K562 (cell line): ENCODE results near the gene GYG1. TPM values are rescaled to one million over a fixed set of nuclear protein-coding genes. Genes with fewer than 3 reads are reported as not detected.

Experiments used
- ATAC-seq: fragments of 200-7000 bp; cut with Tn5 transposase; 3 replicates; pipeline ENCODE4 v1.9.1; 2020; ENCODE audit warnings: moderate library complexity
- BruUV-seq: library from RNA; stranded (reverse); fragments of 400-500 nt; replicated peaks from 2 replicates; lab custom pipeline; 2021; lab: Mats Ljungman, UMichigan
- CTCF ChIA-PET: fragments of 300-600 bp; formaldehyde crosslinking; extraction: SDS; loops from one replicate; lab custom pipeline; 2021; ENCODE audit warnings: low intra/inter-chr PET ratio; lab: Yijun Ruan, JAX
- POLR2A ChIA-PET: fragments of 300-600, 350-650 bp; sonication (Branson Sonifier 250); formaldehyde crosslinking; extraction: SDS; loops from one replicate; lab custom pipeline; 2021; ENCODE audit warnings: antibody characterized with exemption, inconsistent platforms; lab: Yijun Ruan, JAX
- DNase-seq, 4 experiments: peaks; one replicate each; pipeline versions ENCODE4 v3.0.0 to v3.0.0-alpha.2; 2011 to 2018; ENCODE audit warnings: low spot score in 3 of 4, mixed read lengths in 3 of 4; ENCODE audit errors: extremely low read depth in 1 of 4
- FAIRE-seq: peaks from 2 replicates; lab custom pipeline; 2011; peaks lifted over from hg19 to GRCh38; lab: Jason Lieb, UNC
- H2AFZ ChIP-seq: 2 replicates; pipeline ENCODE4 v1.6.0; 2011; ENCODE audit warnings: low read depth, low read length, control low read depth, inconsistent platforms
- H3K27ac ChIP-seq: fragments of 200-600 bp; 3 replicates; pipeline ENCODE4 v1.8.0; 2011; ENCODE audit warnings: low read depth, mild to moderate bottlenecking, control low read depth, inconsistent platforms, low read length, moderate library complexity, mixed read lengths; ENCODE audit errors: extremely low read depth
- H3K27me3 ChIP-seq, 2 experiments: fragments of 300-600 bp in 1 of 2; 2 replicates in 1 of 2; 3 replicates in 1 of 2; pipeline versions ENCODE4 v1.6.0 to v1.8.0; 2011; ENCODE audit warnings: inconsistent platforms in 2 of 2, low read length in 2 of 2, mild to moderate bottlenecking in 1 of 2, mixed read lengths in 1 of 2, moderate library complexity in 1 of 2; ENCODE audit not compliant: control insufficient read depth in 2 of 2, insufficient read depth in 2 of 2
- H3K36me3 ChIP-seq: fragments of 300-600 bp; 3 replicates; pipeline ENCODE4 v1.8.0; 2011; ENCODE audit warnings: mild to moderate bottlenecking, low read length, inconsistent platforms; ENCODE audit not compliant: control insufficient read depth, insufficient read depth
- H3K4me1 ChIP-seq, 2 experiments: fragments of 200-600 bp in 1 of 2; replicated peaks in 1 of 2; 2 replicates in 1 of 2; 3 replicates in 1 of 2; pipeline versions ENCODE4 v1.5.1 to v1.8.0; 2011; ENCODE audit warnings: inconsistent platforms in 2 of 2, low read length in 2 of 2, mild to moderate bottlenecking in 1 of 2, mixed read lengths in 1 of 2, moderate library complexity in 1 of 2; ENCODE audit not compliant: control insufficient read depth in 2 of 2, insufficient read depth in 2 of 2
- H3K4me2 ChIP-seq: 2 replicates; pipeline ENCODE4 v1.6.1; 2011; ENCODE audit warnings: low read length, control low read depth, inconsistent platforms, mixed read lengths; ENCODE audit not compliant: insufficient read depth
- H3K4me3 ChIP-seq: fragments of 200-600 bp; sonication (generic), shearing (Covaris generic); 2 replicates; pipeline ENCODE4 v1.5.1; 2016; ENCODE audit warnings: control low read depth, inconsistent platforms
- H3K79me2 ChIP-seq: fragments of 200-600 bp; 3 replicates; pipeline ENCODE4 v1.8.0; 2011; ENCODE audit warnings: low read length, inconsistent platforms; ENCODE audit not compliant: control insufficient read depth, insufficient read depth
- H3K9ac ChIP-seq, 2 experiments: 2 replicates each; pipeline versions ENCODE4 v1.6.0 to v1.6.1; 2011; ENCODE audit warnings: low read depth in 2 of 2, low read length in 2 of 2, control low read depth in 1 of 2, inconsistent platforms in 1 of 2, mild to moderate bottlenecking in 1 of 2, mixed read lengths in 1 of 2; ENCODE audit not compliant: insufficient read depth in 1 of 2
- H3K9me1 ChIP-seq: one replicate; pipeline ENCODE4 v1.6.0; 2011; ENCODE audit warnings: inconsistent platforms, mild to moderate bottlenecking, low read length, moderate library complexity; ENCODE audit not compliant: control insufficient read depth, insufficient read depth
- H3K9me3 ChIP-seq: replicated peaks from 2 replicates; pipeline ENCODE4 v1.5.1; 2011; ENCODE audit warnings: low read depth, low read length, inconsistent platforms; ENCODE audit not compliant: control insufficient read depth, insufficient read depth
- H4K20me1 ChIP-seq: replicated peaks from 2 replicates; pipeline ENCODE4 v1.6.1; 2011; ENCODE audit warnings: low read length, inconsistent platforms, mixed read lengths; ENCODE audit not compliant: control insufficient read depth, insufficient read depth
- HNRNPH1 ChIP-seq: fragments of 200-400 bp; formaldehyde crosslinking; optimal IDR thresholded peaks from 2 replicates; pipeline ENCODE3; 2017; ENCODE audit warnings: low read depth, mild to moderate bottlenecking, low read length, moderate library complexity
- RBFOX2 ChIP-seq: fragments of 200-400 bp; formaldehyde crosslinking; IDR thresholded peaks from 2 replicates; pipeline ENCODE4 v1.6.1; 2017; ENCODE audit warnings: low read depth, mild to moderate bottlenecking, low read length, moderate library complexity
- TOE1 ChIP-seq, 2 experiments: fragments of 450-650 bp in 1 of 2; sonication (generic) in 1 of 2; formaldehyde crosslinking in 1 of 2; IDR thresholded peaks; 2 replicates each; pipeline versions ENCODE4 v1.7.1 to v1.8.0; 2016 to 2022; ENCODE audit warnings: borderline replicate concordance in 2 of 2, mild to moderate bottlenecking in 2 of 2, antibody characterized with exemption in 1 of 2, inconsistent platforms in 1 of 2, low read depth in 1 of 2, missing genetic modification reagents in 1 of 2, moderate library complexity in 1 of 2
- ZNF133 ChIP-seq: fragments of 250-450 bp; sonication (Bioruptor Pico); IDR thresholded peaks from 2 replicates; pipeline ENCODE4 v1.4.0; 2020; ENCODE audit warnings: mild to moderate bottlenecking
- WGBS: fragments of 100-300 bp; shearing (Covaris generic); methylation state at CpG from one replicate; pipeline ENCODE4 v1.1.6; 2016; ENCODE audit warnings: low coverage, mixed read lengths; ENCODE audit not compliant: insufficient coverage; ENCODE audit errors: missing lambda C conversion rate; 5-methylcytosine and 5-hydroxymethylcytosine counted together
- in situ Hi-C: fragments of 300-500 bp; cut with MboI; formaldehyde crosslinking; loops from 4 replicates; pipeline ENCODE4 v1.15.0; 2018; ENCODE audit warnings: inconsistent platforms, mixed read lengths
- intact Hi-C: fragments of 100-400 bp; cut with micrococcal nuclease; formaldehyde crosslinking; loops from 2 replicates; pipeline ENCODE4 v1.14.2; 2022
- polyA plus RNA-seq, 8 experiments: library from polyadenylated mRNA; depleted of rRNA in 4 of 8; stranded (reverse) in 5 of 8; unstranded in 3 of 8; fragments of >200 nt; fragmentation: Nextera tagmentation in 2 of 8; fragmentation: Illumina TruSeq in 1 of 8; extraction: Ambion mirVana in 2 of 8; extraction: Trizol in 1 of 8; gene quantifications; 2 replicates each; pipeline versions ENCODE4 v1.2.1 to v1.2.3, GENCODE V29; 2011 to 2014; ENCODE audit warnings: inconsistent platforms in 1 of 8, missing spikeins in 1 of 8
- total RNA-seq, 7 experiments: library from RNA; depleted of rRNA in 6 of 7; stranded (reverse); fragments of >200 nt in 6 of 7; fragmentation: Illumina TruSeq in 2 of 7; extraction: Trizol in 2 of 7; gene quantifications; 2 replicates each; pipeline versions ENCODE4 v1.2.1 to v1.2.3, GENCODE V29; 2011 to 2021; ENCODE audit warnings: low replicate concordance in 1 of 7

GYG1 gene
- total and polyA plus RNA-seq, 9 of the 15 experiments (the other 6 are each of a cell fraction or from before 2014, with no cell fraction given) = 14.6 to 38.4 (median 24.6) TPM

DNA sequence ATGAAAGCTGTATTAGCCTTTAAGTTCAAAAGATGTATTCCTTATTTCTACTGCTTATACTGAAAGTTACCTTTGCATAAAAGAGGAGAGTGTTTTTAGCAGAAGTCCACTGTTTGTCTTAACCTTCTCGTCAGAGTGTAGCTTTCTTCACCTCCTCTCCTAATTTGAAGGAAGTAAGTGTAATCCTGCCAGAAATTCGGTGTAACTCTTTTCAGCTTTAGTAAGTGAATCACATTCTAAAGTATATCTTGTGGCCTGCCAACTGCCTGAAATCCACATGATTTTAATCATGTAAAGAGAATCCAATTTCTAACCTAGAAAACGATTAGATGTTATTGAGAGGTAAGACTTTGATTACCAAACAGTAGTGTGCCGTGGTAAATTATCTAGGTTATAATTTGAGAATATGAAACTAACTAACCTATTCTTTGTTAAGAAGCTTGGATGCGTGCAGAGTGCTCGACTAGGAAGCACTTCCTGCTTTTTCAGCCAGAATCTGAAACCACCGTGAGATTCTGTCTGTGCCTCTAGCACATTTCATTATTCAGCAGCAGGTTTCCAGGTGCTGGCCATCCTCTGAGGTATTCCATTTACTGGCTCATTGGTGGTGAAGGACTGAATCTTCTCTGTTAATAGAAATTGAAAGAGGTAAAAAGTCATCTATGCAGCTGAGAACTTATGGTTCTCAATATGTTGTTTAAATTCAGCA is 7.5 kb downstream of the GYG1 start:
- Histone ChIP-seq H3K27ac (no peak overlapping the region), H3K4me2 (no peak overlapping the region), H3K9me1 (no peaks in the 10 kb centered on the region), H3K9me3 (no peaks in the 10 kb centered on the region), H3K36me3 (peaks cover 38% of the 10 kb centered on the region; the same call in 2 of the 3 replicates), H3K4me1 (no peaks in the 10 kb centered on the region), H4K20me1 (no peaks in the 10 kb centered on the region), H3K9ac (no peak overlapping the region), H3K4me3 (no peak overlapping the region), H2AFZ (no peak overlapping the region), H3K79me2 (no peaks in the 10 kb centered on the region), H3K27me3 (no peaks in the 10 kb centered on the region)
- no peak for DNase-seq
- WGBS = 63% methylated on average over 7 of the region's 7 CpGs
- intact Hi-C loops (no loop called here), in situ Hi-C loops (no loop called here)
- POLR2A ChIA-PET = interaction anchor here (0.6 kb wide), 1 partner anchor 1833 kb away, joined by 3 read pairs; no protein-coding TSS in a partner anchor
- ATAC-seq = no peak
- no peak for FAIRE-seq
- no TSS peak for BruUV-seq
- CTCF ChIA-PET = no interaction called here
- TF ChIP-seq RBFOX2 (no peak), TOE1 (IDR thresholded peaks at IDR 0.05; ENCODE audit: borderline replicate concordance) (no peak), TOE1 (CRISPR knock-in tag; IDR thresholded peaks at IDR 0.05; ENCODE audit: borderline replicate concordance, low read depth) (no peak), HNRNPH1 (no peak), ZNF133 (CRISPR knock-in tag) (no peak)
